ENCODE results near the gene MACROD2. TPM values are rescaled to one million over a fixed set of nuclear protein-coding genes. Genes with fewer than 3 reads are reported as not detected.
"Not testable (repeated sequence)": the region's sequence is repeated elsewhere in the genome, so short reads cannot be mapped to it uniquely, and the experiment has no call there.

MACROD2 gene
- not detected for total RNA-seq

GRCh38 chr20:13995086-13995665, at the start of gene MACROD2:
TSS of gene MACROD2 (plus strand) at chr20:13995516.
- peak; percentile 29 to 44 for DNase-seq
- Mint-ChIP-seq H3K36me3 (ENCODE audit: insufficient read depth in 2 of 2) (peaks cover 2 to 6% of the 10 kb centered on the region in 2 donors), H3K27ac (no peak within 1 kb of the TSS), H3K4me3 (peak within 1 kb of the TSS; percentile 52 to 68), H3K4me1 (ENCODE audit: low read depth) (no peaks in the 10 kb centered on the region), H3K27me3 (ENCODE audit: low read depth) (peaks cover 20% of the 10 kb centered on the region), H3K9me3 (peaks cover 3 to 16% of the 10 kb centered on the region in 2 donors)
- peak; percentile 69 to 76 for ATAC-seq (replicated peaks in 1 of 2)

- Mint-ChIP-seq H3K4me1 (ENCODE audit: low read depth) (no peaks in the 10 kb centered on the region), H3K9me3 (peaks cover 1 to 2% of the 10 kb centered on the region in 2 donors), H3K27ac (no peak overlapping the region), H3K4me3 (no peak overlapping the region), H3K27me3 (ENCODE audit: low read depth) (peaks cover 6% of the 10 kb centered on the region), H3K36me3 (ENCODE audit: insufficient read depth in 2 of 2) (no peaks in the 10 kb centered on the region)
- ATAC-seq (replicated peaks in 1 of 2) (no peak), DNase-seq (no peak)
These were observed 47.6 kb upstream of the MACROD2 start for GRCh38 chr20:13947719-13948118.

GRCh38 chr20:13953227-13953626, 42.1 kb upstream of the MACROD2 start:
- no peak overlapping the region for H3K27ac Mint-ChIP-seq
- H3K9me3 Mint-ChIP-seq: peaks cover 2% of the 10 kb centered on the region in 2 donors
- ATAC-seq (replicated peaks in 1 of 2): no peak
- H3K36me3 Mint-ChIP-seq (ENCODE audit: insufficient read depth in 2 of 2): no peaks in the 10 kb centered on the region
- H3K4me1 Mint-ChIP-seq (ENCODE audit: low read depth): no peaks in the 10 kb centered on the region
- no peaks in the 10 kb centered on the region for H3K27me3 Mint-ChIP-seq (ENCODE audit: low read depth)
- DNase-seq: no peak
- no peak overlapping the region for H3K4me3 Mint-ChIP-seq

GRCh38 chr20:13960119-13960518, 35.2 kb upstream of the MACROD2 start:
- DNase-seq (no peak), ATAC-seq (replicated peaks in 1 of 2) (no peak)
- peaks cover 0 to 3% of the 10 kb centered on the region in 2 donors for H3K9me3 Mint-ChIP-seq
- no peaks in the 10 kb centered on the region for H3K36me3 Mint-ChIP-seq (ENCODE audit: insufficient read depth in 2 of 2)
- no peaks in the 10 kb centered on the region for H3K4me1 Mint-ChIP-seq (ENCODE audit: low read depth)
- H3K27me3 Mint-ChIP-seq (ENCODE audit: low read depth): no peaks in the 10 kb centered on the region
- no peak overlapping the region for H3K27ac Mint-ChIP-seq
- H3K4me3 Mint-ChIP-seq: no peak overlapping the region

GRCh38 chr20:13960525-13960924, 34.8 kb upstream of the MACROD2 start:
- Mint-ChIP-seq H3K4me1 (ENCODE audit: low read depth) (no peaks in the 10 kb centered on the region), H3K4me3 (no peak overlapping the region), H3K27me3 (ENCODE audit: low read depth) (no peaks in the 10 kb centered on the region), H3K27ac (no peak overlapping the region), H3K36me3 (ENCODE audit: insufficient read depth in 2 of 2) (no peaks in the 10 kb centered on the region), H3K9me3 (peaks cover 0 to 4% of the 10 kb centered on the region in 2 donors)
- DNase-seq (no peak), ATAC-seq (replicated peaks in 1 of 2) (no peak)

- no peaks in the 10 kb centered on the region for H3K36me3 Mint-ChIP-seq (ENCODE audit: insufficient read depth in 2 of 2)
- no peaks in the 10 kb centered on the region for H3K27me3 Mint-ChIP-seq (ENCODE audit: low read depth)
- peaks cover 2 to 7% of the 10 kb centered on the region in 2 donors for H3K9me3 Mint-ChIP-seq
- ATAC-seq (replicated peaks in 1 of 2) (no peak), DNase-seq (no peak)
- H3K4me3 Mint-ChIP-seq: no peak overlapping the region
- H3K4me1 Mint-ChIP-seq (ENCODE audit: low read depth): no peaks in the 10 kb centered on the region
- no peak overlapping the region for H3K27ac Mint-ChIP-seq
These were observed 11.1 kb upstream of the MACROD2 start for GRCh38 chr20:13984211-13984610.

GRCh38 chr20:13990465-13990864, 4.9 kb upstream of the MACROD2 start, which contains the start of gene SEL1L2:
TSS of gene SEL1L2 (minus strand) at chr20:13990614. CDS start at chr20:13990534, 80 bp downstream.
- DNase-seq: no peak

GRCh38 chr20:13991311-13991710, 4.0 kb upstream of the MACROD2 start:
- peaks cover 3 to 13% of the 10 kb centered on the region in 2 donors for H3K9me3 Mint-ChIP-seq
- ATAC-seq (replicated peaks in 1 of 2) (no peak), DNase-seq (no peak)
- no peaks in the 10 kb centered on the region for H3K4me1 Mint-ChIP-seq (ENCODE audit: low read depth)
- H3K27ac Mint-ChIP-seq: no peak overlapping the region
- H3K4me3 Mint-ChIP-seq: no peak overlapping the region
- H3K36me3 Mint-ChIP-seq (ENCODE audit: insufficient read depth in 2 of 2): peaks cover 1 to 4% of the 10 kb centered on the region in 2 donors
- peaks cover 3% of the 10 kb centered on the region for H3K27me3 Mint-ChIP-seq (ENCODE audit: low read depth)

More at GRCh38 chr20:13990465-13990864, 4.9 kb upstream of the MACROD2 start, which contains the start of gene SEL1L2:
- H3K27ac Mint-ChIP-seq: no peak within 1 kb of the TSS
- no peak for ATAC-seq (replicated peaks in 1 of 2)
- H3K4me3 Mint-ChIP-seq: no peak within 1 kb of the TSS
- peaks cover 3 to 13% of the 10 kb centered on the region in 2 donors for H3K9me3 Mint-ChIP-seq
- peaks cover 0 to 3% of the 10 kb centered on the region in 2 donors for H3K36me3 Mint-ChIP-seq (ENCODE audit: insufficient read depth in 2 of 2)
- no peaks in the 10 kb centered on the region for H3K4me1 Mint-ChIP-seq (ENCODE audit: low read depth)
- no peaks in the 10 kb centered on the region for H3K27me3 Mint-ChIP-seq (ENCODE audit: low read depth)

- peaks cover 3 to 15% of the 10 kb centered on the region in 2 donors for H3K9me3 Mint-ChIP-seq
- H3K36me3 Mint-ChIP-seq (ENCODE audit: insufficient read depth in 2 of 2); H3K4me1 Mint-ChIP-seq (ENCODE audit: low read depth); H3K27ac Mint-ChIP-seq; H3K4me3 Mint-ChIP-seq; H3K27me3 Mint-ChIP-seq (ENCODE audit: low read depth); ATAC-seq (replicated peaks in 1 of 2); DNase-seq: not testable (repeated sequence)
These were observed 3.4 kb upstream of the MACROD2 start for GRCh38 chr20:13991955-13992354.

GRCh38 chr20:13995841-13996240, 525 bp downstream of the MACROD2 start:
- H3K4me1 Mint-ChIP-seq (ENCODE audit: low read depth): no peaks in the 10 kb centered on the region
- peaks cover 20% of the 10 kb centered on the region for H3K27me3 Mint-ChIP-seq (ENCODE audit: low read depth)
- H3K27ac Mint-ChIP-seq: no peak overlapping the region
- H3K9me3 Mint-ChIP-seq: peaks cover 3 to 16% of the 10 kb centered on the region in 2 donors
- H3K36me3 Mint-ChIP-seq (ENCODE audit: insufficient read depth in 2 of 2): peaks cover 2 to 6% of the 10 kb centered on the region in 2 donors
- H3K4me3 Mint-ChIP-seq: peak overlapping the region in 1 of 2 donors; percentile 68
- DNase-seq (no peak), ATAC-seq (replicated peaks in 1 of 2) (no peak)

GRCh38 chr20:13996265-13996664, 949 bp downstream of the MACROD2 start:
- ATAC-seq (replicated peaks in 1 of 2) (no peak), DNase-seq (no peak)
- H3K27ac Mint-ChIP-seq: no peak overlapping the region
- peak overlapping the region; percentile 52 to 68 for H3K4me3 Mint-ChIP-seq
- H3K9me3 Mint-ChIP-seq: peaks cover 3 to 16% of the 10 kb centered on the region in 2 donors
- H3K4me1 Mint-ChIP-seq (ENCODE audit: low read depth): no peaks in the 10 kb centered on the region
- peaks cover 2 to 6% of the 10 kb centered on the region in 2 donors for H3K36me3 Mint-ChIP-seq (ENCODE audit: insufficient read depth in 2 of 2)
- peaks cover 20% of the 10 kb centered on the region for H3K27me3 Mint-ChIP-seq (ENCODE audit: low read depth)

- peaks cover 2 to 3% of the 10 kb centered on the region in 2 donors for H3K36me3 Mint-ChIP-seq (ENCODE audit: insufficient read depth in 2 of 2)
- peak overlapping the region; percentile 0 for H3K27ac Mint-ChIP-seq
- no peak overlapping the region for H3K4me3 Mint-ChIP-seq
- no peak for ATAC-seq (replicated peaks in 1 of 2)
- peaks cover 20% of the 10 kb centered on the region for H3K27me3 Mint-ChIP-seq (ENCODE audit: low read depth)
- H3K9me3 Mint-ChIP-seq: peaks cover 0 to 5% of the 10 kb centered on the region in 2 donors
- DNase-seq: no peak
- H3K4me1 Mint-ChIP-seq (ENCODE audit: low read depth): no peaks in the 10 kb centered on the region
These were observed 5.6 kb downstream of the MACROD2 start for GRCh38 chr20:14000917-14001316.

GRCh38 chr20:14005996-14006395, 10.7 kb downstream of the MACROD2 start:
- H3K9me3 Mint-ChIP-seq: peaks cover 3 to 6% of the 10 kb centered on the region in 2 donors
- no peaks in the 10 kb centered on the region for H3K36me3 Mint-ChIP-seq (ENCODE audit: insufficient read depth in 2 of 2)
- H3K4me3 Mint-ChIP-seq: no peak overlapping the region
- no peak for DNase-seq
- H3K27me3 Mint-ChIP-seq (ENCODE audit: low read depth): no peaks in the 10 kb centered on the region
- ATAC-seq (replicated peaks in 1 of 2): no peak
- no peak overlapping the region for H3K27ac Mint-ChIP-seq
- no peaks in the 10 kb centered on the region for H3K4me1 Mint-ChIP-seq (ENCODE audit: low read depth)

- no peak overlapping the region for H3K27ac Mint-ChIP-seq
- no peaks in the 10 kb centered on the region for H3K4me1 Mint-ChIP-seq (ENCODE audit: low read depth)
- no peak for ATAC-seq (replicated peaks in 1 of 2)
- DNase-seq: no peak
- H3K27me3 Mint-ChIP-seq (ENCODE audit: low read depth): no peaks in the 10 kb centered on the region
- H3K9me3 Mint-ChIP-seq: peaks cover 3 to 11% of the 10 kb centered on the region in 2 donors
- no peak overlapping the region for H3K4me3 Mint-ChIP-seq
- no peaks in the 10 kb centered on the region for H3K36me3 Mint-ChIP-seq (ENCODE audit: insufficient read depth in 2 of 2)
These were observed 13.9 kb downstream of the MACROD2 start for GRCh38 chr20:14009208-14009607.

Measured in activated T-cell treated with anti-CD3 and anti-CD28 coated beads, Interleukin-2, amount 50 U/mL, for 72 hours (primary cell).